HepG2 (cell line): ENCODE data around the gene MIER1. TPM values are rescaled to one million over a fixed set of nuclear protein-coding genes. Genes with fewer than 3 reads are reported as not detected.
A peak's percentile ranks its signal among the peaks of the same experiment; 100 is the strongest.

Source experiments
- CREB3 ChIP-seq: sonication (generic); formaldehyde crosslinking; IDR thresholded peaks from 2 replicates; pipeline ENCODE4 v1.5.0; 2020; ENCODE audit warnings: missing genetic modification reagents
- LBX2 ChIP-seq: sonication (generic); formaldehyde crosslinking; IDR thresholded peaks from 2 replicates; pipeline ENCODE4 v1.5.0; 2020; ENCODE audit warnings: missing genetic modification reagents, mild to moderate bottlenecking, borderline replicate concordance
- MXD1 ChIP-seq: sonication (generic); formaldehyde crosslinking; IDR thresholded peaks from 2 replicates; pipeline ENCODE4 v1.4.0; 2020; ENCODE audit warnings: mild to moderate bottlenecking, missing genetic modification reagents
- NAIF1 ChIP-seq: sonication (generic); formaldehyde crosslinking; IDR thresholded peaks from 2 replicates; pipeline ENCODE4 v1.5.0; 2020; ENCODE audit warnings: mild to moderate bottlenecking, missing genetic modification reagents, borderline replicate concordance
- NFATC3 ChIP-seq: sonication (generic); formaldehyde crosslinking; IDR thresholded peaks from 2 replicates; pipeline ENCODE4 v1.5.1; 2020; ENCODE audit warnings: mild to moderate bottlenecking, missing genetic modification reagents
- PBX2 ChIP-seq: IDR thresholded peaks from 2 replicates; pipeline ENCODE4 v1.6.1; 2016; ENCODE audit warnings: control low read depth
- PHF20 ChIP-seq: sonication (generic); formaldehyde crosslinking; IDR thresholded peaks from 2 replicates; pipeline ENCODE4 v1.5.0; 2020; ENCODE audit warnings: mild to moderate bottlenecking, missing genetic modification reagents
- PPARG ChIP-seq: conservative IDR thresholded peaks from 2 replicates; pipeline ENCODE4 v1.6.1; 2016; ENCODE audit warnings: missing biosample characterization, missing genetic modification reagents
- SMAD1 ChIP-seq: sonication (generic); formaldehyde crosslinking; IDR thresholded peaks from 2 replicates; pipeline ENCODE4 v1.4.0; 2020; ENCODE audit warnings: missing genetic modification reagents, low read depth, mild to moderate bottlenecking, borderline replicate concordance
- SMAD3 ChIP-seq: sonication (generic); formaldehyde crosslinking; IDR thresholded peaks from 2 replicates; pipeline ENCODE4 v1.4.0; 2020; ENCODE audit warnings: missing genetic modification reagents
- SOX5 ChIP-seq: IDR thresholded peaks from 2 replicates; pipeline ENCODE4 v1.6.1; 2016; ENCODE audit warnings: borderline replicate concordance
- TERF1 ChIP-seq: sonication (generic); formaldehyde crosslinking; IDR thresholded peaks from 2 replicates; pipeline ENCODE4 v1.8.0; 2022; ENCODE audit warnings: mild to moderate bottlenecking, missing genetic modification reagents, moderate library complexity
- THAP11 ChIP-seq: IDR thresholded peaks from 2 replicates; pipeline ENCODE4 v1.6.1; 2016; ENCODE audit warnings: missing biosample characterization, missing genetic modification reagents
- ZBTB4 ChIP-seq: sonication (generic); formaldehyde crosslinking; IDR thresholded peaks from 2 replicates; pipeline ENCODE4 v1.4.0; 2020; ENCODE audit warnings: missing genetic modification reagents, mild to moderate bottlenecking, borderline replicate concordance
- ZFP1 ChIP-seq: IDR thresholded peaks from 2 replicates; pipeline ENCODE4 v1.6.1; 2016
- ZNF710 ChIP-seq: sonication (generic); formaldehyde crosslinking; IDR thresholded peaks from 2 replicates; pipeline ENCODE4 v1.5.0; 2020; ENCODE audit warnings: mild to moderate bottlenecking, missing genetic modification reagents, borderline replicate concordance
- polyA plus RNA-seq, 8 experiments: library from polyadenylated mRNA; depleted of rRNA in 3 of 8; stranded (reverse) in 7 of 8; unstranded in 1 of 8; fragments of >200 nt; fragmentation: Illumina TruSeq in 4 of 8; extraction: Trizol in 4 of 8; gene quantifications; 2 replicates each; pipeline versions ENCODE4 v1.2.1 to v1.2.3, GENCODE V29; 2011 to 2016; ENCODE audit warnings: low read depth in 4 of 8, missing spikeins in 1 of 8, mixed read lengths in 1 of 8; ENCODE audit not compliant: insufficient read depth in 1 of 8
- total RNA-seq, 5 experiments: library from RNA; depleted of rRNA; stranded (reverse); fragments of >200 nt; fragmentation: Illumina TruSeq; extraction: Trizol; gene quantifications; 2 replicates each; pipeline ENCODE4 v1.2.3, GENCODE V29; 2016; ENCODE audit warnings: low read depth in 1 of 5

MIER1 gene
- total and polyA plus RNA-seq, 2 of the 13 experiments (the other 11 are each of a cell fraction or from before 2014, with no cell fraction given) = 7.0 to 30.4 TPM

GRCh38 chr1:66929999-66930822 lies 5.4 kb downstream of the MIER1 start (continued):
- TF ChIP-seq LBX2 (CRISPR knock-in tag) (no peak), ZNF710 (CRISPR knock-in tag) (no peak), TERF1 (CRISPR knock-in tag) (no peak), CREB3 (no peak), NAIF1 (no peak), SMAD1 (CRISPR knock-in tag) (no peak), PBX2 (CRISPR knock-in tag) (no peak), SOX5 (no peak), SMAD3 (CRISPR knock-in tag) (no peak), PHF20 (CRISPR knock-in tag) (peak; percentile 74), NFATC3 (CRISPR knock-in tag) (no peak), ZBTB4 (CRISPR knock-in tag) (no peak), MXD1 (no peak), THAP11 (no peak; the same call in 1 of the 2 replicates), PPARG (CRISPR knock-in tag) (no peak), ZFP1 (no peak)
